KMS-11 (cell line): ENCODE data around the gene OSBPL3.

Source experiments
- H2AFZ ChIP-seq: fragments of 200-600 bp; sonication (generic); 2 replicates; pipeline ENCODE4 v1.6.1; 2016; ENCODE audit warnings: antibody characterized with exemption, mixed run types, low read depth
- H3K27ac ChIP-seq: fragments of 200-600 bp; sonication (generic); 2 replicates; pipeline ENCODE4 v1.6.1; 2016; ENCODE audit warnings: mild to moderate bottlenecking, mixed run types
- H3K27me3 ChIP-seq: fragments of 200-600 bp; sonication (generic); 2 replicates; pipeline ENCODE4 v1.6.1; 2017; ENCODE audit warnings: mild to moderate bottlenecking, low read depth, mixed run types, moderate library complexity; ENCODE audit not compliant: insufficient read depth
- H3K36me3 ChIP-seq: fragments of 200-600 bp; sonication (generic); 2 replicates; pipeline ENCODE4 v1.6.1; 2017; ENCODE audit warnings: mild to moderate bottlenecking, mixed run types; ENCODE audit not compliant: insufficient read depth
- H3K4me1 ChIP-seq: fragments of 200-600 bp; sonication (generic); 2 replicates; pipeline ENCODE4 v1.6.1; 2016; ENCODE audit warnings: mild to moderate bottlenecking, low read depth, mixed run types; ENCODE audit not compliant: poor library complexity, severe bottlenecking
- H3K4me2 ChIP-seq: fragments of 200-600 bp; sonication (generic); 2 replicates; pipeline ENCODE4 v1.7.0; 2016; ENCODE audit warnings: mild to moderate bottlenecking, mixed run types
- H3K4me3 ChIP-seq: fragments of 200-600 bp; sonication (generic); IDR thresholded peaks from 2 replicates; pipeline ENCODE4 v1.6.1; 2017; ENCODE audit warnings: low read depth, low read length, mixed read lengths; ENCODE audit not compliant: insufficient read depth
- H3K79me2 ChIP-seq: fragments of 200-600 bp; sonication (generic); 2 replicates; pipeline ENCODE4 v1.6.1; 2016; ENCODE audit warnings: low read depth, mixed run types; ENCODE audit not compliant: insufficient read depth
- H3K9ac ChIP-seq: fragments of 200-600 bp; sonication (generic); 2 replicates; pipeline ENCODE4 v1.6.1; 2016; ENCODE audit warnings: mild to moderate bottlenecking, mixed run types
- H4K20me1 ChIP-seq: fragments of 200-600 bp; sonication (generic); 2 replicates; pipeline ENCODE4 v1.6.1; 2016; ENCODE audit warnings: mild to moderate bottlenecking, mixed run types; ENCODE audit not compliant: insufficient read depth
- TF ChIP-seq, protein P1 (sequence below): fragments of 200-600 bp; sonication (generic); conservative IDR thresholded peaks from 2 replicates; pipeline ENCODE4 v1.6.1; 2017; ENCODE audit warnings: low read depth, mild to moderate bottlenecking, antibody characterized with exemption, low read length, moderate library complexity, mixed read lengths

The OSBPL3 gene

GRCh38 chr7:24786306-24786705 lies 193.7 kb downstream of the OSBPL3 start:
- H3K4me3 ChIP-seq: no peak overlapping the region
- H3K4me2 ChIP-seq: no peak overlapping the region
- H3K4me1 ChIP-seq: no peaks in the 10 kb centered on the region
- no peak overlapping the region for H3K9ac ChIP-seq
- H3K36me3 ChIP-seq: no peaks in the 10 kb centered on the region
- no peaks in the 10 kb centered on the region for H4K20me1 ChIP-seq
- no peak overlapping the region for H2AFZ ChIP-seq
- H3K27me3 ChIP-seq: no peaks in the 10 kb centered on the region
- TF ChIP-seq, protein P1, sequence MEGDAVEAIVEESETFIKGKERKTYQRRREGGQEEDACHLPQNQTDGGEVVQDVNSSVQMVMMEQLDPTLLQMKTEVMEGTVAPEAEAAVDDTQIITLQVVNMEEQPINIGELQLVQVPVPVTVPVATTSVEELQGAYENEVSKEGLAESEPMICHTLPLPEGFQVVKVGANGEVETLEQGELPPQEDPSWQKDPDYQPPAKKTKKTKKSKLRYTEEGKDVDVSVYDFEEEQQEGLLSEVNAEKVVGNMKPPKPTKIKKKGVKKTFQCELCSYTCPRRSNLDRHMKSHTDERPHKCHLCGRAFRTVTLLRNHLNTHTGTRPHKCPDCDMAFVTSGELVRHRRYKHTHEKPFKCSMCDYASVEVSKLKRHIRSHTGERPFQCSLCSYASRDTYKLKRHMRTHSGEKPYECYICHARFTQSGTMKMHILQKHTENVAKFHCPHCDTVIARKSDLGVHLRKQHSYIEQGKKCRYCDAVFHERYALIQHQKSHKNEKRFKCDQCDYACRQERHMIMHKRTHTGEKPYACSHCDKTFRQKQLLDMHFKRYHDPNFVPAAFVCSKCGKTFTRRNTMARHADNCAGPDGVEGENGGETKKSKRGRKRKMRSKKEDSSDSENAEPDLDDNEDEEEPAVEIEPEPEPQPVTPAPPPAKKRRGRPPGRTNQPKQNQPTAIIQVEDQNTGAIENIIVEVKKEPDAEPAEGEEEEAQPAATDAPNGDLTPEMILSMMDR: no peak
- H3K27ac ChIP-seq: no peak overlapping the region
- no peaks in the 10 kb centered on the region for H3K79me2 ChIP-seq

GRCh38 chr7:24784277-24784676 lies 195.7 kb downstream of the OSBPL3 start:
- no peak overlapping the region for H2AFZ ChIP-seq
- no peak overlapping the region for H3K4me2 ChIP-seq
- TF ChIP-seq, protein P1: no peak
- no peaks in the 10 kb centered on the region for H3K27me3 ChIP-seq
- H3K36me3 ChIP-seq: no peaks in the 10 kb centered on the region
- no peaks in the 10 kb centered on the region for H4K20me1 ChIP-seq
- H3K9ac ChIP-seq: no peak overlapping the region
- H3K27ac ChIP-seq: no peak overlapping the region
- no peaks in the 10 kb centered on the region for H3K4me1 ChIP-seq
- H3K4me3 ChIP-seq: no peak overlapping the region
- H3K79me2 ChIP-seq: no peaks in the 10 kb centered on the region

DNA sequence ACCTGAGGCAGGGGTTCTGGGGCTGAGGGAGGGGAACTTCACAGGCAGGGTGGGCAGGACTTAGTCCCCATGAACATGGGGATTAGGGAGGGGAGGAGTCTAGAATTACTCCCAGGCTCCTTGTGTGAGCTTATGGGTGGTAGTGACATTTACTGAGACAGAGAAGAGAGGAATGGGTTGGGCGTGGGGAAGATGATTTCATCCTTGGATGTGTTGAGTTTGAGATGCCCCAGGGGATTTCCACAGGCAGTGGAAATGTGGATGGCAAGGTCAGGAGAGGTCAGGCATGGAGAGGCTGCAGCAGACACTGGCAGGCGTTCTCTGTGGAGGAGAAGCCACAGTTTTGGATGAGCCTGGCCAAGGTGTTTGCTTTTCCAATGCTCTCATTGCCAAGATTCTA lies 196.3 kb downstream of the OSBPL3 start:
- no peaks in the 10 kb centered on the region for H4K20me1 ChIP-seq
- no peak overlapping the region for H3K9ac ChIP-seq
- H3K36me3 ChIP-seq: no peaks in the 10 kb centered on the region
- H2AFZ ChIP-seq: no peak overlapping the region
- no peak overlapping the region for H3K4me2 ChIP-seq
- H3K27me3 ChIP-seq: no peaks in the 10 kb centered on the region
- TF ChIP-seq, protein P1: no peak
- no peaks in the 10 kb centered on the region for H3K4me1 ChIP-seq
- H3K79me2 ChIP-seq: no peaks in the 10 kb centered on the region
- no peak overlapping the region for H3K4me3 ChIP-seq
- no peak overlapping the region for H3K27ac ChIP-seq

- no peaks in the 10 kb centered on the region for H3K4me1 ChIP-seq
- H3K4me2 ChIP-seq: no peak overlapping the region
- H3K4me3 ChIP-seq: no peak overlapping the region
- TF ChIP-seq, protein P1: no peak
- no peaks in the 10 kb centered on the region for H4K20me1 ChIP-seq
- no peaks in the 10 kb centered on the region for H3K36me3 ChIP-seq
- H2AFZ ChIP-seq: no peak overlapping the region
- H3K27ac ChIP-seq: no peak overlapping the region
- no peaks in the 10 kb centered on the region for H3K79me2 ChIP-seq
- no peak overlapping the region for H3K9ac ChIP-seq
- H3K27me3 ChIP-seq: no peaks in the 10 kb centered on the region
These were observed 198.9 kb downstream of the OSBPL3 start for GRCh38 chr7:24781106-24781505.

- Histone ChIP-seq H3K4me1 (no peaks in the 10 kb centered on the region), H3K9ac (no peak overlapping the region)
These were observed 200.7 kb downstream of the OSBPL3 start for GRCh38 chr7:24779283-24779655.

More at GRCh38 chr7:24779283-24779655, 200.7 kb downstream of the OSBPL3 start:
- no peaks in the 10 kb centered on the region for H3K36me3 ChIP-seq
- no peaks in the 10 kb centered on the region for H3K79me2 ChIP-seq
- H3K4me2 ChIP-seq: no peak overlapping the region
- H2AFZ ChIP-seq: no peak overlapping the region
- H4K20me1 ChIP-seq: no peaks in the 10 kb centered on the region
- no peaks in the 10 kb centered on the region for H3K27me3 ChIP-seq
- H3K4me3 ChIP-seq: no peak overlapping the region
- TF ChIP-seq, protein P1: no peak
- no peak overlapping the region for H3K27ac ChIP-seq
